ENCODE measurements around the gene FAM219A. TPM values are rescaled to one million over a fixed set of nuclear protein-coding genes. Genes with fewer than 3 reads are reported as not detected.
"Not testable (repeated sequence)": the region's sequence is repeated elsewhere in the genome, so short reads cannot be mapped to it uniquely, and the experiment has no call there.

The FAM219A gene
- total RNA-seq, 1 donor from 2014 or later = 39.1 TPM

DNA sequence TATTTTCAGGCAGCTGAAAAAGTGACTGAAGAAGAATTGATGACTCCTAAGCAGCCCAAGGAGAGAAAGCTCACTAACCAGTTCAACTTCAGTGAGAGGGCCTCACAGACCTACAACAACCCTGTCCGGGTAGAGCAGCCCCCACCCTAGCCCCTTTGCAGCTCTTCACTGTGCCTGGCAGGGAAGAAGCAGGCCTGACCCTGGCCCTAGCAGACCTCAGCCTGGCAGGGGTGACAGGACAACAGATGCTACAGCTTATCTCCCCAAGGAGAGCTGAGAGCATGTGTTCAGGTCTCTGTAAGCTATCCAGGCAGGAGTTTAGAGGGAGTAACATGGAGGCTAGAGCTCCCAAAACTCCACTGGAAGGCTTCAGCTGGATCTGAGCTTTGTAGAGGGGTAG, 32.0 kb upstream of the FAM219A start:
- intact Hi-C loops (cut with DNase I) = no loop called here
- no peak for DNase-seq (ENCODE audit: low spot score)

DNA sequence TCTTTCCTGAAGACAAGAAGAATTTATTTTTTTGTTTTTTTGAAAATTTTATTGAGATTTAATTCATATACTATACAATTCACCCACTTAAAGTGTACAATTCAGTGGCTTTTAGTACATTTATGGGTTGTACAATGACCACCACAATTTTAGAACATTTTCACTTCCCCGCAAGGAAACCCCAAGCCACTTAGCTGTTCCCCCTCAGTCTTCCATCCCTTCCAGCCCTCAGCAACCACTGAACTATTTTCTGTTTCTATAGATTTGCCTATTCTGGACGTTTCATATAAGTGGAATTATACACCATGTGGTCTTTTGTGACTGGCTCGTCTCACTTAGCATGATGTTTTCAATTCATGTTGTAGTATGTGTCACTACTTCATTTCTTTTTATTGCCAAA, 28.2 kb upstream of the FAM219A start:
- intact Hi-C loops (cut with DNase I) = no loop called here
- DNase-seq (ENCODE audit: low spot score) = no peak

DNA sequence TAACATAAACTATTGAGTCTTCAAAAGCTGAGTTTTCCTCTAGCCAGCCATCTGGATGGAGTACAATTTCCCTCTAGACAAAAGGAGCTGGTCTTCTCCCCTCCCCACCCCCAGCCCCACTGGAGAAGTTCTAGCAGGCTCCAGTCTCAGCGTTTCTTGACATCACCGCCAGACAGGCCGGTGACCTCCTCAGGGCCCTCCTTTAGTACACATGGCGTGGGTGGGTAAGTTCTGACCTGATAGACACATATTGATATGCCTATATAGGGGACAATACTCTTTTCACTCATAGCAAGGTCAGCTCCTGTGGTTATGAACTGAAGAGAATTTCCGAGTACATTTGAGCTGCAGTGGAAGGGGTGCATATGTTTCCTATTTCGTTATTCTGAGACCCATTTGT, 27.5 kb upstream of the FAM219A start:
- intact Hi-C loops (cut with DNase I) = no loop called here
- peak; percentile 44 for DNase-seq (ENCODE audit: low spot score)

DNA sequence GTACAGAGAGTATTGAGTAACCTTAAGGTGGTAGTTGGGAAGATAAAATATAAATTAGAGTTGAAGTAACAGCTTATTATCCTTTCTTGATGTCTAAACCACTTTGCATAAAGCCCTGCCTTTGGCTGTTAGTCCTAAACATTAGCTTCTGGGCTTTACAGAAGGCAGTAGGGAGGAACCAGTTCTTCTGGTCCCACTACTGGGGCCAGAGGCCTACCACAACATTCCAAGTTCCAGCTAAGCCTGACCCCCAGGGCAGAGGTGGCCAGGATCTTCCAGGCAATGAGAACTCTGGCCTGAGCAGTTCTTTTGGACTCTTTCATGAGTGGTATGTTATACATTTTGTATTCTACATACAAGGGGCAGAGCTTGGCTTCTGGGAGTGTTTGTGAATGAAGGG, 26.3 kb upstream of the FAM219A start:
- intact Hi-C loops (cut with DNase I) = no loop called here
- DNase-seq (ENCODE audit: low spot score) = no peak

DNA sequence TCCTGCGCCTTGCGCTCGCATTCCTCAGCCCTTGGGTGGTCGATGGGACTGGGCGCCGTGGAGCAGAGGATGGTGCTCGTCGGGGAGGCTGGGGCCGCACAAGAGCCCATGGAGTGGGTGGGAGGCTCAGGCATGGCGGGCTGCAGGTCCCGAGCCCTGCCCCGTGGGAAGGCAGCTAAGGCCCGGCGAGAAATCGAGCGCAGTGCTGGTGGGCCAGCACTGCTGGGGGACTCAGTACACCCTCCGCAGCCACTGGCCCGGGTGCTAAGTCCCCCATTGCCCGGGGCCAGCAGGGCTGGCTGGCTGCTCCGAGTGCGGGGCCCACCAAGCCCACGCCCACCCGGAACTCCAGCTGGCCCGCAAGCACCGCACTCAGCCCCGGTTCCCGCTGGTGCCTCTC, 24.4 kb upstream of the FAM219A start:
- DNase-seq (ENCODE audit: low spot score); intact Hi-C loops (cut with DNase I): not testable (repeated sequence)

DNA sequence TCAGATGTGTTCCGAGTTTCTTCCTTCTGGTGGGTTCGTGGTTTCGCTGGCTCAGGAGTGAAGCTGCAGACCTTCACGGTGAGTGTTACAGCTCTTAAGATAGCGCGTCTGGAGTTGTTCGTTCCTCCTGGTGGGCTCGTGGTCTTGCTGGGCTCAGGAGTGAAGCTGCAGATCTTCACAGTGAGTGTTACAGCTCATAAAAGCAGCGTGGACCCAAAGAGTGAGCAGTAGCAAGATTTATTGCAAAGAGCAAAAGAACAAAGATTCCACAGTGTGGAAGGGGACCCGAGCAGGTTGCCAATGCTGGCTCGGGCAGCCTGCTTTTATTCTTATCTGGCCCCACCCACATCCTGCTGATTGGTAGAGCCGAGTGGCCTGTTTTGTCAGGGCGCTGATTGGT, 23.2 kb upstream of the FAM219A start:
- intact Hi-C loops (cut with DNase I); DNase-seq (ENCODE audit: low spot score): not testable (repeated sequence)

DNA sequence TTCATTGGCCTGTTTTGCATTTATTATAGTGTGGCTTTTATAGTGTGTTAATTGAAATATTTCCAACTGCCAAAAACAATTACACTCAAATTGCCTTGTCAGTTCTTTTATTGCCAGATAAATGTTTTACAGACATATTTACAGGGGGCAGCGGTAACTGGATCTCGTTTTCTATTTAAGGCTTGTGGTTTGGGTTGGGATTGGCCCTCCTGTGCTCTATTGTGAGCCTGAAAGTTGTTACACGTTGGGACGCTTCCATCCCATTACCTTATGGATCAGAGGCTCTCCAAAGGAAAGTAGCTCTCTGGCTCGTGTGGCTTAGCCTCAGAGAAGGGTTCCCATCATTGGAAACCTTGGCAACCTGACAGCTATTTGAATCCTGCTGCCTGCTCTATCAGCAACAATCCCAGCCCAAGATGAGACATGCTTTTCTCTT, 21.1 kb upstream of the FAM219A start:
- no peak for DNase-seq (ENCODE audit: low spot score)
- intact Hi-C loops (cut with DNase I) = no loop called here

DNA sequence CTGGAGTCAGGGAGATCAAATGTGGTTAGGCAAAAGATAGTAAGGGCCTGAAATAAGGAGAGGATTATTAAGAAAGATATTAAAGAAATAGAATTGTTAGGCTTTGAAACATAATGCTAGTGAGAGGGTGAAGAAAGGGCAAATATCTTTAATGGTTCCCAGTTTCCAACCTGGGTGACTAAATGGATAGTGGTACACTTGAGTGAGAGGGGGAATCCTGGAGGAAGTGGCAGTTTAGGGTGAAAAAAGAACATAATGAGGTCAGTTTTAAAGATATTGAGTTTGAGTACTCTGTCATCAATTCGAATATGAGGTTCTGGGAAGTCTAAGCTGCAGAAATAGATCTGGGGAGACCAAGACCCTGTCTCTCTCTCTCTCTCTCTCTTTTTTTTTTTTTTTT, 19.2 kb upstream of the FAM219A start:
- DNase-seq (ENCODE audit: low spot score) = no peak
- intact Hi-C loops (cut with DNase I) = no loop called here

DNA sequence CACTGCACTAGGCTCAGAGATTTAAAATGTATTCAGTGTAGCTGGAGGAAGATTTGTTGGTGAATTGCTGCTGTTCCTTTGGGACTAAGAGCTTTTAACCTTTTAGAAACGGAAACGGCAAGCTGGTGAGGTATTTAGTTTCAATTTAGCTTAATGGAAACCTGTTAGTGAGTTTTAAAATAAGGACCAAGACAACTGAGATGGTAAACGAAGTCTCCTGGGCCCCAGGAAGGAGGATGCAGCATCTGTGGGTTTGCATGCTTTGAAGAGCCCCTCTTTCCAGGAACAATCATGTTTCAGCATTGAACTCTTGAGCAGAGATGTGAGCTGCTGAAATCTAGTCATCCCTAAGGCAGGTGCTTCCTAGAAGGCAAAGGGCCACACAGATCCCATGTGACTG, 16.7 kb upstream of the FAM219A start:
- intact Hi-C loops (cut with DNase I) = no loop called here
- no peak for DNase-seq (ENCODE audit: low spot score)

DNA sequence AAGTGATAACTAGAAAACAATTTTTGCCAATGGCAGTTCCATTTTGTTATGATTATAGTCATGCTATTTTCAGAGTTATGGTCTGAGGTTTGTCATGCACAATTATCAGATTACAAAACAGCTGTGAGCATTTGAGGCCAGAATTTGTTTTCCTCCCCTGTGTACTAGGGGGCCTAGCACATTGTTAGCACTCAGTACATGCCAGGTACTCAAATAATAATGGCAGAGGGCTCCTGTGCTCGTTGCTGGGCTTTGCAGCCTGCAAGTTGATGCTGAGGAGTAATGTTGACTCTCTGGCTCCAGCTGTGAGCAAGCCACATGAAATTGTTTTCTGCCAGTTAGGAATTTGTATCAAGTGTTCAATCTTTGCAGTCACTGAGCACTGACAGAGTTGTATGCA, 7.1 kb upstream of the FAM219A start:
- intact Hi-C loops (cut with DNase I) = no loop called here
- DNase-seq (ENCODE audit: low spot score) = no peak

DNA sequence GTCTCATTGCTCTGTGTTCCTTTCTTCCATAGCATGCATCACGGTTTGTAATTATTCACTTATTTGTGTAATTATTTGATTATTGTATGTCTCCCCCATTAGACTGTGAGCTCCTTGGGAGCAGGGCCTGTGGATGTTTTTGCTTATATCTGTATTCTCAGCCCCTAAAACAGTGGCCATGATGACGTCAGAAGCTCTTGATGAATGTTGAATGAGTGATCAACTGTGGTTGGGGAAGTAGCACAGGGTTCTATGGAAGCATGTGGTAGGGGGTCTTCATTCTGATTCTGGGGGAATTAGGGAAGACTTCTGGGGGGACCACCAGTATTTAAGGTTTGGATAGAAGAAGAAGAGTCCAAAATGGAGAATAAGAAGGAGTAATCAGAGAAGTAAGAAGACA, 6.2 kb upstream of the FAM219A start:
- intact Hi-C loops (cut with DNase I) = no loop called here
- DNase-seq (ENCODE audit: low spot score) = no peak

DNA sequence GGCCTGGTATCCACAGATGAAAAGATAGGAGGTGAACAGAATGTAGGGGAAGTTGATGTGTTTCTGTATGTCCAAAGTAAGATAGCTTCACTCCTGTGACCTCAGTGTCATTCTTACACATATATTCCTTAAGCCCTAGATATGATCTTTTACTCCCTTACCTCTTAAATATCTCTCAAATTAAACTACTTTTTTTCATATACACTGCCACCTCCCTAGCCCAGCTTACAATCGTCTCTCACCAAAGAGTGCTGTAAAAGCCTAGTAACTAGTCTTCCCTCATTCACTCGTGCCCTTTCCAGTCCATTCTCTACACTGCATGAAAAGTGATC, 5.5 kb upstream of the FAM219A start:
- intact Hi-C loops (cut with DNase I) = no loop called here
- DNase-seq (ENCODE audit: low spot score) = no peak

DNA sequence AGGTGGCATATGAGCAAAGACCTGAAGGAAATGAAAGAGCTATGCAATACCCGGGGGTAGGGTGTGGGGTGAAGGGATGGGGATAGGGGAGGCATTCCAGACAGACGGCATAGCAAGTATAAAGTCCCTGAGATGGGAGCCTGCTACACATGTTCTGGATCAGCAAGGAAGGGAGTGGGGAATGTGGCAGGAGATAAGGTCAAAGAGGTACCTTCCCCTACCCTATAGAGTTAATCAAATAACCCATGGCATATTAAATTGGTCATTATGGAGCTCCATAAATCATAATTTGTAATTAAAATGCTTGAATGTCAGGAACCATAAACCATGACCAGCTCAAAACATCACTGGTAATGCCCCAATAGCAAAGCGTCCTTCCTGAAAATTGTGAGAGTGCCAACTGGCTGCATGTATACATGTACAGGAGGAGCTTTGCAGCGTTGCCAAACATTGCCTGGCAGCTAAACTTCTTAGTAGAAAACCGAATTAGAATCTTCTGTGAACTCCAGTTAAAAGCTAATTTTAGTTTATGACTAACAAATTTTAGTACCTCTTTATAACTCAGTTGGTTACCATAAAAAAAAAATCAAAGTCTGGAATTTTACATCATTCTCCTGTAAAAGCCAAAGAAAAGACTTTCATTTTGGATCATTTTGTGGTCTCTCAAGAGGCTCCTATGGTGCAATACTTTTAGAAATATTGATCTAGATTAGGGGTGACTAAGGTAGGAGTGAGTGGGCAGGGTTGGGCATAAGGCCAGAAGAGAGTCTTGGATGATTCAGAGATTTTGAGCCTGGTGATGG, 4.9 kb upstream of the FAM219A start:
- intact Hi-C loops (cut with DNase I) = no loop called here
- DNase-seq (ENCODE audit: low spot score) = no peak

DNA sequence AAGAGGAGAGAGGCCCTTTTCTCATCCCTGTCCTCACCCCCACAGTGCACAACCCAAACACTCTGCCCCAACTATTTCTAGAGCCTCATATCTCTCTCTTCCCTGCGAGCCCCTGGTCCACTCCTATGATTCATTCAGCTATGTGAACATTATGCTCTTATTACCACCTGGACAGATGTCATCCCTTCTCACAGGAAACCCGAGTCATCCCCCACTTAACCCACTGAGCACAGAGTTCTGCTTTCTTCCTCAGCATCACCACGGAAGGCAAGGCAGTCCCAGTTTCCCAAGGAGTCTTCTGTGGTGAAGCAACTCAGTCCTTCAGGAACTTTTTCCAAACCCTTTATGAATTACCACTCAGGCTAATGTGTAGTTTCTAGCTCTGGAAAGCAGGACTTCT, 1.6 kb upstream of the FAM219A start:
- DNase-seq (ENCODE audit: low spot score) = no peak
- intact Hi-C loops (cut with DNase I) = loop anchor here (5.0 kb wide), 1 partner anchor 152 kb away; the partner anchor contains the start of gene RPP25L

DNA sequence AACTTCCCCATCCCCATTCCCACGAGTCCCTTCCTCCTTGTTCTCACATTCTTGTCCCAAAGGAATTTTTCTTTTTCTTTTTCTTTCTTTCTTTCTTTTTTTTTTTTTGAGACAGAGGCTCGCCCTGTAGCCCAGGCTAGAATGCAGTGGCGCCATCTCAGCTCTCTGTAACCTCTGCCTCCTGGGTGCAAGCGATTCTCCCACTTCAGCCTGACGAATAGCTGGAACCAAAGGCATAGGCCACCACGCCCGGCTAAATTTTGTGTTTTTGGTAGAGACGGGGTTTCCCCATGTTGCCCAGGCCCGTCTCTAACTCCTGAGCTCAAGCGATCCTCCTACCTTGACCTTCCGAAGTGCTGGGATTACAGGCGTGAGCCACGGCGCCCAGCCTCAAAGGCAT, 986 bp upstream of the FAM219A start:
- no peak for DNase-seq (ENCODE audit: low spot score)
- intact Hi-C loops (cut with DNase I) = loop anchor here (5.0 kb wide), 1 partner anchor 153 kb away; the partner anchor contains the start of gene RPP25L

DNA sequence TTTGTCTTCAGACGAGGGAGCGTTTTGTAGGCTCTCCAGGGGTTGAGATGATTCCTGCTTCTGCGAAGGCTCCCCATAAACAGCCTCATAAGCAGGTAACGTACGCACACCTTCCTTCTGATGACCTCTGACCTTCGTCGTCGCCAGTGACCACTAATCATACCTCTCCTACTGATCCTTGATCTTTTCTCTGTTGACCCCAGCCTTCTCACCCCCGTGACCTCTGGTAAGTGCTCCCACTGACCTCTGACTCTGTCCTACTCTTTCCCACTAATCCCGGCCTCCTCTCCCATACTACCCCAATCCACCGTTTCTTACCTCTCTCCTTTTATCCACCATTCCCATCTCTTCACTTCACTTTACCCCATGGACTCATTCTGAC, 580 bp upstream of the FAM219A start:
- no peak for DNase-seq (ENCODE audit: low spot score)
- intact Hi-C loops (cut with DNase I) = loop anchor here (5.0 kb wide), 1 partner anchor 153 kb away; the partner anchor contains the start of gene RPP25L

DNA sequence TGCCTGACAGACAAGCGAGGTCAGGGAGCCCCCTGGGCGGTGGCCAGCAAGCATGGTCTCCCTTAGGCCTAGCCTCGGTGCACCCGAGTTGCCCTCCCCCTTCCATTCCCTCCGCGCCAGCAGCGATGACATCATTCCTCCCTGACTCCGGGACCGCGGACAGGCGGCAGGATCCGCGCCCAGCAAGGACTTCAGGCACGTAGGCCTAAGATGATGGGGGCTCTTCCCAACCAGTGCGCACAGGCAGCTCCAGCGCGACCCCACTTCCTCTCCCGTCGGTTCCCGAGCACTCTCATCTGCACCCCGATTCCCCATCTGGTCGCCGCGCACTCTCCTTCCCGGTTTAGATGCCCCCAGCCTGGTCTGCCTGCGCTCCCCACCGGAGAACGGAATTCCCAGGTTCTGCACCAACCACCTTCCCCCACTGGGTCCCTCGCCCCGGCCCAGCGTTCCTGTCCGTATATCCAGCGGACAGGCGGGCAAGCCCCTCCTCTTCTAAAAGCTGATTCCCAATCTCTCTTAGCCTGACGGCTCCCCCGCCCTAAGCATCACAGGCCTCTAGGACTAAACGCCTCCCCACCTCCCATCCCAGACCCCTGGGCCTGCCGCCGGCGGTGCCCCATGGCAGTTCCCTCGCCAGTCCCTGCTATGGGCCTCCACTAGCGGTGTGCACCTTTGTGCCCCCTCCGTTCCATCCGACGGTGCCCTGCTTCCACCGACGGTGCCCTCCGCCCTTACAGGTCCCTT, 931 bp downstream of the FAM219A start:
- intact Hi-C loops (cut with DNase I) = loop anchor here (5.0 kb wide), 1 partner anchor 155 kb away; the partner anchor contains the start of gene RPP25L
- DNase-seq (ENCODE audit: low spot score) = peak; percentile 92

DNA sequence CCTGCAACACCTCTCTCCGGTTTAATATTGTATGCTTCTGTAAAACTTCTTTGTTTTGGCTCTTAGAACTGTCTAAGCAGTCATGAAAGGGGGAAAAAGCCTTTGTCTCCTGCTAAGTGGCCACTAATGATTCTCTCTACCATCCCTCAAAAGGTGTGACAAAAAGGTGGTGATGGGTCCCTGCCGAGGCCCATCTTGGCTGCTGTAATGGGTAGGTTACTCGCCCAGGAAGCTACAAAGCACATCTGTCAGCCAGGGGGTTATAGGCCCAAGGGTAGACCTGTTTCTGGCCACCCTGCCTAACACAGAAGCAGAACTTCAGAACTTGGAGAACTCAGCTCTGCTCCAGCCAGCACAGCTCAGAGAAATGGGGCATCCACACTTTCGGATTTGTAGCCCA, 1.6 kb downstream of the FAM219A start:
- intact Hi-C loops (cut with DNase I) = loop anchor here (5.0 kb wide), 1 partner anchor 156 kb away; the partner anchor contains the start of gene RPP25L
- no peak for DNase-seq (ENCODE audit: low spot score)

DNA sequence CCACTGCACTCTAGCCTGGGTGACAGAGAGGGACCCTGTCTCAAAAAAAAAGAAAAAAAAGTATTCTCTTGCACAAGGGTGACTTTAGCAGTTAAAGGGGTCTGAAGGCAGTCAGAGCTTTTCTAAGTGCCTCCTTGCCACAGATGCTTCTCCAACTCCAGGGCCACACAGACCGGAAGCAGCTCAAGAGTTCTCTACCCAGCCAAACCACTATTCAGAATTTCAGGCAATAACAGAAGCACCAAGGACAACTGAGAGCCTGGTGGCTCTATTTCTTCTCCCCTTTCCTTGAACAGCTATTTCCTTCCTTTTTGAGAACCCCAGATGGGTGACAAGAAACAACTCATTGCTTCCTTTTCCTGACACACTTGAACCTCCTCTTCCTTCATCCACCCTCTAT, 2.2 kb downstream of the FAM219A start:
- DNase-seq (ENCODE audit: low spot score) = no peak
- intact Hi-C loops (cut with DNase I) = loop anchor here (5.0 kb wide), 1 partner anchor 156 kb away; the partner anchor contains the start of gene RPP25L

DNA sequence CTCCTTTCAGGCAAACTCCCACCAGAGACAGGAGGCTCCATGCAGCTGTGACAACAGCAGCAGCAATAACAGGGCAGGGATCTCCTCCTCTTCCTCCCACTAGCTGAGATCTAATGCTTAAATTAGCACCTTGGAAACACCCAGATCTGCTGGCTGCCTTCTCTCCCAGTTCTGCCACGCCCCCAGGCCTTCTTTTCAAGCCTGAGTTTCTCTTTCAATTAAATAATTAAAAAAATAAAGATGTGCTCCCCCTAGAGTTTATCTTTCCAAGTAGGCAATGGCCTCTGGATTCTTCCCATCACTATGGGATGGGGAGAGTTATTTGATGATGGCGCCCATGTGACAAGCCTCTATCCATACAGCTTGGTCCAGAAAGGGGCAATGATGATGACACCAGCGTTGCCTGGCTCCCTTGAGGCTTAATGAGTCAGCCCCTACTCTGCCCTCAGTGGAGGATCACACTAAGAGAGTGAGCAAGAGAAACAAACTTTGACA, 3.8 kb downstream of the FAM219A start:
- no peak for DNase-seq (ENCODE audit: low spot score)
- intact Hi-C loops (cut with DNase I) = loop anchor here (5.0 kb wide), 1 partner anchor 158 kb away; the partner anchor contains the start of gene RPP25L

DNA sequence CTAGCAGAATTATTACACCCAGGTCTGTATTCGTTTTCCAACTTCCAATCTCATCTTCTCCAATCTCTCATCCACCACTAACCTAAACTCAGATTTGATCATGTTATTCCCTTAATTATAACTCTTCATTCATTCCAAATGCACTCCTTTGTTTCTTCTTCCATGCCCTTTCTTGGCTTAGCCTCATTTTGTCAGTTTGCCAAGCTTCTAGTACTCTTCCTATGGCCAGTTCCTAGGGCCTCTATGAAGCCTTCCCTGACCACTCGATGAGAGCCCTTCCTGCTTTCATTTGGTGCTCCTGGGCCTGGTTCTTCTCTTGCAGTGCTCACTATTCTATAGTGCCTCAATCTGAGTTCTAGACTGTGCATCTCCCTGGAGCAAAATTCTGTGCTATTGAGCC, 5.8 kb downstream of the FAM219A start:
- intact Hi-C loops (cut with DNase I) = no loop called here
- DNase-seq (ENCODE audit: low spot score) = no peak
